KG1 (cell line): ENCODE results near the gene ANKRD33B.

ENCODE experiments used
- DNase-seq: peaks from one replicate; lab custom pipeline; 2025; lab: John Stamatoyannopoulos, UW

Gene ANKRD33B

DNA sequence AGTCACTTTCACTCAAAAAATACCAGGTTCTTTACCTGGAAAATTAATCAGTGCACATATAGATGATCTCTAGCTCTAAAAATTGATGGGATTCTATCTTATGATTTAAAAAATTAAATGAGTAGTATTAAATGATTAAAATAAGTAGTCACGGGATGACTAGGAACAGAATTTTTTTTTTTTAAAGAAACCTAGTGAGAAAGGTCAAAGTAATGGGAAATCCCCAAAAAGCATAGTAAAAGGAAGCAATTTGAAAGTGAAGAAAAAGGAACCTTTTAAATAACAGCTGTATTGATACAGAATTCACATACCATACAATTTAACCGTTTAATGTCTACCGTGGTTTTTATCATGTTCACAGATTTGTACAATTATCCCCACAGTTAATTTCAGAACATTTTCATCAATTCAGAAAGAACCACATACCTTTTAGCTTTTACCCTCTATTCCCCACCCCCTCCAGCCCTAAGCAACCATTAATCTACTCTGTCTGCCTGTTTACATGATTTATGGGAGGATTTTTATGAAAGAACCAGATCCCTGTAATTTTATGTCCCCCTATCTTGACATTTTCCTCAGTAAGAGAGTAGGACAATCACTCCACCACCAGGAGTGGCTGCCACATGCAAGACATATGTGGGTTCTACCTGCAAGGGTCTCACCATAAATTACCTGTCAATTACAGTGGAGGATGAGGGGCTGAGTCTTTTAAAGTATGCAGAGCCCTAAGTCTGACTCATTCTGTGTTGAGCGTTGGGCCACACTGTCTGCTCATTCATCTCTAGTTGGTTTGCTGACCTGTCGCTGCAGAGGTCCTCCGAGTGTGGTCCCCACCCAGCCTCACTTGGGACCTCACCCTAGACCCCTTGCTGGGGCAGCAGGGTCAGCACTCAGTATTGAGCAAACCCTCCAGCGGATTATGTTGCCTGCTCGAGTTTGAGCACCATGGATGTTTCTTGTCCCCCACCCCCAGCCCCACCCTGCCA is 16.0 kb downstream of the ANKRD33B start:
- no peak for DNase-seq

- DNase-seq: no peak
These were observed 16.9 kb downstream of the ANKRD33B start for GRCh38 chr5:10580531-10581423.

DNA sequence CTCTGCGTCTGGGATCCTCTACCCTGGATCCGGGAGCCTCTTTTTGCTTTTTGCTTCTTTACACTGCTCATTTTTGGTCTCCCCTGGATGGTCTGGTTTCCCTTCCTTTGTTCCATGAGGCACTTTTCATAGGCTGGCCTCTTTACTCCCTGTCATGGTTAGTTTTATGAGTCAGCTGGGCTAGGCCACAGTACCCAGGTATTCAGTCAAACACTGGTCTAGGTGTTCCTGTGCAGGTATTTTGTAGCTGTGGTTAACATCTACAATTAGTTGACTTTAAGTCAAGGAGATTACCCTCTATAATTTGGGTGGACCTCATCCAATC is 17.5 kb downstream of the ANKRD33B start:
- no peak for DNase-seq

DNA sequence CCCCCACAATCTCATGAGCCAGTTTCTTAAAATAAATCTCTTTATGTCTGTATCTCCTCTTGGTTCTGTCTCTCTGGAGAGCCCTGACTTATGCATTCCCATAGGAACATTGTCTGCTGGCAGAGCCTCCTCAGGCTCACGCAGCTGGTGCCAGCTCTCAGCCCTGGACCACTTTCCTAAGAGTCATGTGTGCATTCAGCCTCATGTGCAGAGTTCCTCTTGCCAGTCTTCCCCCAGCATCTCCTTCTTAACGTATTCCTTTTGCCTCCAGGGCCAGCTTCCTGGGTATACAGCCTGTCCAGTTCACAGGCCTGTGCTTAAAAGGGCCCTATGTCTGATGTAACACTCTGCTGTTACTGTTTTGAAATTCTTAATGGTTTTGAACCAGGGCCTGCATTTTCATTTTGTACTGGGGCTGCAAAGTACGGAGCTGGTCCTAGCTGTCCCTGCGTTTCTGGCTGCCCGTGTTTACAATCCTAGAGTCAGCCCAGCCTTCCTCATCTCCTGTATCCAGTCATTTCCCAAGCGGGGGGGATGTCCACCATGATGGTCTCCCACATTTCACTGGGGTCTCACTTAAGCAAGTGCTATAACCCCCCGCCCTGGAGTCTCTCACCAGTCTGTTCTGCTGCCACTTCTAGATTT is 18.1 kb downstream of the ANKRD33B start:
- no peak for DNase-seq

DNA sequence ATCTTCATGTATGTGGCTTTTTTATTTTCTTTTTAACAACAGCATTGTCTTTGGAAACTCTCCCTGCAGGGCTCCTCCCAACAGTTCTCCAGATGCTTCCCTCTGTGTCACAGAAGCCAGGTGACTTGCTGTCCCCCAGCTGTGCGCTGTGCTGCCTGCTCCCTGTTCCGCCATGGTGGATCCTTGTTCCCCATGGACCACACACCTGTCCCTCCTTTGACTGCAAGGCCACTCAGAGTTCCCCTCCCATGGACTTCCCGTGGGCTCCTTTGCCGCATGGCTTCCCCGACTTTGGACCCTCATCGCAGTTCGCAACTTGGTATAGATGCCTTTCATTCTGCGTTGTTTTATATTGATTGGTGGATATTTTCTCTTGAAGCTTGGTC is 18.6 kb downstream of the ANKRD33B start:
- no peak for DNase-seq

DNA sequence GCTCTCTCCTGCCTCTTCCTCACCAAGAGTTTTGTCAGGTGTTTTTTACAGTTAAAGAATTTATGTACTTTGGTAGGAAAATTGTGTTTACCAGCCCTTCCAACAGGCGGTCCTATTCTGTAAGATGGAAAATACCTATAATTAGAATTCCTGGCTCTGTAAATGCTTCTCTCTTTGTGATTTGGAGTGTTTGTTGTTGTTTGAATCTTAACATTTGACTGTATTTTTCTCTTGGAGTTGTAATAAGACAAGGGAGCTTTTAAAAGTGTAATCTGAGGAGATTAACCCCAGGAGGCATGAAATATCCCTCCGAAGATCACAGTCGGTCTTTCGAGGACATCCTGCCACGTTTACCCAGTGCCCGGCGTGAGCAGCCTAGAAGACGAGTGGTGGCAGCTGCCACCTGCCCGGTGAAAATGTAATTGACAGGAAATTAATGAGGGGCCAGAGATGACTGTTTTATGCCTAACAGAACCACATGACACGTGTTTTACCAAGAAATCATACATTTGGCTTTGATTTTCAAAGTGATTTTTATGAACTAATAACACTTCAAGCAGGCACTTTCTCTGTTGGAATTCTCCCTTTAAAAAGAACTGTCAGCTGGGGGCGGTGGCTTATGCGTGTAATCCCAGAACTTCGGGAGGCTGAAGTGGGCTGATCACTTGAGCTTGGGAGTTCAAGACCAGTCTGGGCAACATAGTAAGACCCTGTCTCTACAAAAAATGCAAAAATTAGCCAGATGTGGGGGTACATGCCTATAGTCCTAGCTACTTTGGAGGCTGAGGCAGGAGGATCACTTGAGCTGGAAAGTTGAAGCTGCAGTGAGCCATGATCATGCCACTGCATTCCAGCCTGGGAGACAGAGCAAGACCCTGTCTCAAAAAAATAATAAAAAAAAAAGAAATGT is 20.0 kb downstream of the ANKRD33B start:
- DNase-seq: no peak

- no peak for DNase-seq
These were observed 21.0 kb downstream of the ANKRD33B start for GRCh38 chr5:10584714-10585517.

DNA sequence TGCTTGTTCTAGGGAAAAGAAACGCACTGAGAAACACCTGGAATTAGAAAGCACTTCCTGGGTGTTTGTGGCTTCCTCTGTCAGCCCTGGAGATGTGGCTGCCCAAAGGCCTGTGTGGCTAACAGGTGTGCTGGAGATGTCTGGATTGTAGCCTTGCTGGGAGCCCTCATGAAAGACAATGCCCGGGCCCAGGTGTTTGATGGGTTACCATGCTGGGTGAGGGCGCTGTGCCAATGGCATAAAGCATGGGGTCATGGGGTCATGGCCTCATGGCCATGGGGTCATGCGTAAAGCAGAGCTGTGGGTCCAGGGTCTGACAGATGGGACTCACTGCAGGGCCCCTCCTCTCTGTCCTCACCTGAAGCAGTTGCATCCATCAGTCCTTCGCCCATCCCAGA is 21.6 kb downstream of the ANKRD33B start:
- no peak for DNase-seq

GRCh38 chr5:10586008-10586407 is 22.1 kb downstream of the ANKRD33B start:
- no peak for DNase-seq

- no peak for DNase-seq
These were observed 22.7 kb downstream of the ANKRD33B start for GRCh38 chr5:10586555-10586954.

- DNase-seq: no peak
These were observed 24.4 kb downstream of the ANKRD33B start for GRCh38 chr5:10588109-10588775.

DNA sequence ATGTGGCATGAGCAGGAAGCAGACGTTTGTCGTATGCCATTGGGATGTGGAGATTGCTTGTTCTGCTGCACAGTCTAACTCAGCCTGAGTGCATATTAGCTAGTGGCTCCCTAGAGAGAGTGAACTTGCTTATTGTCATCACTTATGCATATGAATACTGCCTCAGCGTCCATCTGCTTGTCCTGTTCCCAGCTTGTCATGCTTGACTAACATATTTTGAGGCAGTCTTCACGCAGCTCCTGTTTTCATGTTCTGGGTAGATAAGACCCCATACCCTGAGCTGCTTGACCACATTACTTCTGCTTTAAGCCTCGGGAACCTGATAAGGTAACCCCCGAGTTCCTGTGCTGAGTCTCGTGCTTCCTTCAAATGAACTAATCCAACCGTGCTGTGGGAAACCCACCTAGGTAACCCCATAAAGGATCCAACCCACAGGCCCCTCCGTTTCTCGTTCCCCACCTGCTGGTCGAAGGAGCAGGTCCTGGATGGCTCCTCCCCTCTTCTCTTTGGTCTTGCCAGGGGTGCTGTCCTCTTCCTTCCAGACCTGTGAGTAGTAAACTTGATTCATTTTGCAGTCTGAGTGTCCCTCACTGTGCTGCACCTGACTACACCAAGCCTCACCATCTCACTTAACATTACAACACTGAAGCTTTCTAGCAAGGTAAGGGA is 25.0 kb downstream of the ANKRD33B start:
- peak; percentile 23 for DNase-seq

DNA sequence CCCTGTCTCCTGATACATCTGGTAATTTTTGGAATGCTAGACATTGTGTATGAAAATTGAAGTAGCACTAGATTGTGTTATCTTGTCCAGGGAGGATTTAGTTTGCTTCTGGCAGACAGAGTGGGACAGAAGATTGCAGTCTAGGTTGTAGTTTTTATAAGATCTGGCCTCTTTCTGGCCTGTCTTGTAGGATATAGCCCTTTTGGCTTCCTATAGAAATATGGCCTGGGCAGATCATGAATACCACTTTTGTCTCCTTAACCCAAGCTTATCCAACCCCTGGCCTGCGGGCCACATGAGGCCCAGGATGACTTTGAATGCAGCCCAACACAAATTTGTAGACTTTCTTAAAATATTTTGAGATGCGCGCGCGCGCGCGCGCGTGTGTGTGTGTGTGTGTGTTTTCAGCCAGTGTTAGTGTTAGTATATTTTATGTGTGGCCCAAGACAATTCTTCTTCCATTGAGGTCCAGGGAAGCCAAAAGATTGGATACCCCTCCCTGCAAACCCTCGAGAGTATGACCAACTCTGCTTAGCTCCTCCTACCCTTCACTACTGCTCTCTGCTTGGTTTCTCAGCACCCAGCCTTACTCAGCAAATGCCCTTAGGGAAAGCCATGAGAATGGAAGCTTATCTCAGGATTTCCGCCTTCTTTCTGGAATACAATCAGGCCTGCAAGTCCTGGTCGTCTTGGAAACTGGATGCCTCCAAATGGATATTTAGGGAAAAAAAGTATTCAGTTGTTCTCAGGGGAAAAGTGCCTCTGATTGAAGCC is 26.5 kb downstream of the ANKRD33B start:
- no peak for DNase-seq

- no peak for DNase-seq
These were observed 27.3 kb downstream of the ANKRD33B start for GRCh38 chr5:10591159-10591558.

DNA sequence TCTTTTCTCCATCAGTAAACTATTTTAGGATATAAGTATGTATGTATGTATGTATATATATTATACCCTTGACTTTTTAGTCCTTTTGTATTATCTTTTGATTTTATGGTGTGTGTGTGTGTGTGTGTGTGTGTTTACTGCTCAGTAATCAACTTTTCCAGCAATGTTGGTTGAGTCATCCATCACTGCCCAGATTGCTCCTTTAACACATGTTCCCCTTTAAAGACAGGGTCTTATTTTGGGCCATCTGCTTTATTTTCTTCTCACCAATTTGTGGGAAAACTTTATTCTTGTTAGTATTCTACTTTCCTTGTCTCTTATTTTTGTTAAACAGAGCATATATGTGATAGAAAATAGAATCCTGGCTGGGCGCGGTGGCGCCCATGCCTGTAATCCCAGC is 28.1 kb downstream of the ANKRD33B start:
- no peak for DNase-seq

- DNase-seq: no peak
These were observed 28.7 kb downstream of the ANKRD33B start for GRCh38 chr5:10592601-10593000.

- DNase-seq: no peak
These were observed 29.8 kb downstream of the ANKRD33B start for GRCh38 chr5:10593531-10594181.

DNA sequence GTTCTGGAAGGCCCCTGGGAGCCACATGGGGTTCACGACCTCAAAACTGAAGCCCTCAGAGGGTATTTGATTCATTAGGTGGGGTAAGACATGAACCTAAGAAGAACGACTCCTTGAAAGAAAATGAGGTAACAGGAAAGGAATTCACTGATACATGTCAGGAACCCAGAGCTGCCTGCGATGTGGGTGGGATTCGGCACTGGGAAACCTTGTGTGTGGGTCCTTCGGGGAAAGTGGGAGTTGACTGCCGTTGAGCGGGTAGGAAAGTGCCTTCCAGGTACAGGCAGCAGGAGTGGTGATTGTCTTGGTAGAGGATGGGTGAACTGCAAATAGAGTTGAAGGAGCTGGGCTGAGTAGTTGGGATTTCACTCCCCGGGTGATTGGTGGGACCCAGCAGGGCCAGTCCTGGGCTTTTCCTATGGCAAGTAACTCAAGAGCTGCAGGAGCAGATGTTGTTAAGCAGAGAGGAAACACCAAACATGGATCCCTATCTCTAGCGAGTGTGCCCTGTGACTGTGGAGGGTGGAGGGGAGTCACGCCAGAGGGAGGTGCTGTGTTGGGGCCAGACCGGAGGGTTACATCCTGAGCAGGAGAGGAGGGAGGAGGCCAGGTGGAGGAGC is 30.8 kb downstream of the ANKRD33B start:
- no peak for DNase-seq
